Stimulated activated naive CD4-positive, alpha-beta T cell (primary cell): Measurements from ENCODE around the gene SND1.

Experiments
- DNase-seq, 6 experiments: peaks; one replicate each; lab custom pipeline; 2025; lab: John Stamatoyannopoulos, UW

Gene SND1

DNA sequence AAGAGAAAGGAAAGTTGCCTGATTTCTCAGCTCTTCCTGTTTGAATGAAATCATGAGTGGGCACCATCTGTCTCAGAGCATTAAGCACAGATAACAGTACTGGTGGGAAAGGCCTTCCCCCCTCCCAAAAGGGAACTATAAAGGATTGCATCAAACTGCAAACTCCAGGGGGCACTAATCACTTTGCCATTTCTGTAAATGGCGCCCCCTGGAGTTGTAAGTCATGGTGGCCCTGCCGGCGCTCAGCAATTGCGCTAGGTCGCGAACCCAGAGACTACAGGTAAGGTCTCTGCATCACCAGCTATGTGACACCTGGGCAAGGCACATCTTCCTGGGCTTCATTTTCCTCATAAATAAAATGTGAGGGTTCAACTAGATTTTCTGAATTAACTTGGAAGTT is 368.2 kb downstream of the SND1 start:
- peak in 1 of 6 experiments; percentile 15 for DNase-seq

DNA sequence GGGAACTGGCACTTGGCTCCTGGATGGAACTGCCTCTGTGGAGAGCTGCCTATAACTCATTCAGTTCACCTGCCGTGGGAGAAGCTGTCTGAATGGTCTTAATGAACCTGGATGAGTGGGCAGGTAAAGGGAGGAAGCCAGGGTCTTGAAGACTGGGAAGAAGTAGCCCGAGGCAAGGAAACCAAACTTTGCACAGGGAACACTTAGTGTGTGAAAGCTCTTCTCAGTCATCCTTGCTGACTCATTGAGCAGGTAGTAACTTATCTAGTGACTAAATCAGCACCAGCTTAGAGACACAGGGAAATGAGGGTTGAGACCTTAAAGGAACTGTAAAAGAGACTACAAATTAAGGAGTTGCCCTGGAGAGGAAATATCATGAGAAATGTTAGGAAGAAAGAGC is 369.4 kb downstream of the SND1 start:
- DNase-seq = no peak

- no peak for DNase-seq
Measured at GRCh38 chr7:128022631-128023532, 370.9 kb downstream of the SND1 start.

DNA sequence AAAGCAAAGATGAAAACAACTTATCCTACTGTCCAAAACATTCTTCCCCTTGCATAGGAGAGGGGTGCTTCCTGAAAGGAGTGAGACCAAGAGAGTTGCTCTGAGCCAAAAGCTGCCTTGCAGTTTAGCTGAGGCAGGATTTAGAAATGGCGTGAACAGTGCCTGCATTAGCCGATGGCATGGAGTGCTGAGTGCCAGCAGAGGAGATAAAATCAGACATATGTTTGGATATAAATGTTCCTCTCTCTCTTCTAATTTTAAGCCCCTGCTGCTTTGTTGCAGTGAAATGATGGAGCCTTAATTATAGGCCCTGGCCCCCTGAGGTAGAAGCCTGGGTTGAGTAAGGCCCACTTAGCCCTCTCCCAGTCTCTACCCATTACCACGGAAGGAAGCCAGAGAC is 372.2 kb downstream of the SND1 start:
- DNase-seq = no peak

GRCh38 chr7:128025380-128025779 is 373.4 kb downstream of the SND1 start:
- DNase-seq = no peak

- DNase-seq = no peak
Measured at GRCh38 chr7:128025819-128026218, 373.8 kb downstream of the SND1 start.

DNA sequence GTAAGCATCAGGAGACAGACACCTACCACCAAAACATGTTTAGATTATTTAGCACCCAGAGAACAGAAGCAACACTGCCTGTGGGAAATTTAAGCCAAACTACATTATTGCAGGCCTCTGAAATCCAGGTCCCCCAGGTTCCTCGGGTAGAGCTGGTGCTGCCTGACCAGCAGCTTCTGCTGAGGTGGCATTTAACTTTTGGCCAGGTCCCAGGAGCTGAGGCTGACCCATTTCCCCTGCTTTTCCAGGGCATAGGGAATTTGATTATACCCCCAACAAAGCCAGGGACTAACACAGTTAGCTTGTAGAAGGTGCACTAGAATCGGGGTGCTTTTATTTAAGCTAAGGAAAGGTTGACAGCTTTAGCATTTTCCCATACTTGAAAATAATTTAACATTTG is 374.6 kb downstream of the SND1 start:
- DNase-seq = no peak

- DNase-seq = no peak
Measured at GRCh38 chr7:128027485-128027980, 375.5 kb downstream of the SND1 start.

DNA sequence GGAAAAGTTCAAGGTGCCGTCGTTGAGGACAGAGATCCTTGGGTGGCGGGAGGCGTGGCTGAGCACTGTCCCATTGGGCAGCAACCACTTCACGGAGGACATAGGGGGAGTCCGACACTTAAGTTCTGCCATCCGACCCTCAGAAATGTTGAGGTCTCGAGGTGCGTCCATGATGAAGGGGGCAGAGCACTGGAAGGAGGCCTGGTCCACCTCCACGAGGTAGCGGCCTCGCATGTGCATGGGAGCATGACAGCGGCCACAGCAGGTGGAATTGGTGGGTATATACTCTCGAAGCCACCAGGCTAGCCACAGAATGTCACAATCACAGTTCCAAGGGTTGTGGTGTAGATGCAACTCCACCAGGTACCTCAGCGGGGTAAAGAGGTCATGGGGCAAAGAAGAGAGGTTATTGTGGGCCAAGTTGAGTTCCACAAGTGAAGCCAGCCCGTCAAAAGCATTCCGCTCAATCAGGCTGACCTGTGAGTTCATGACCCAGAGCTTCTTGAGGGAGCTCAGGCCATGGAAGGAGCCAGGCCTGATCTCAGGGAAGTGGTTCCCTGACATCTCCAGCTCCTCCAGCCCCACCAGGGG is 377.5 kb downstream of the SND1 start:
- DNase-seq = no peak

GRCh38 chr7:128030263-128030653 is 378.3 kb downstream of the SND1 start:
- DNase-seq = no peak

DNA sequence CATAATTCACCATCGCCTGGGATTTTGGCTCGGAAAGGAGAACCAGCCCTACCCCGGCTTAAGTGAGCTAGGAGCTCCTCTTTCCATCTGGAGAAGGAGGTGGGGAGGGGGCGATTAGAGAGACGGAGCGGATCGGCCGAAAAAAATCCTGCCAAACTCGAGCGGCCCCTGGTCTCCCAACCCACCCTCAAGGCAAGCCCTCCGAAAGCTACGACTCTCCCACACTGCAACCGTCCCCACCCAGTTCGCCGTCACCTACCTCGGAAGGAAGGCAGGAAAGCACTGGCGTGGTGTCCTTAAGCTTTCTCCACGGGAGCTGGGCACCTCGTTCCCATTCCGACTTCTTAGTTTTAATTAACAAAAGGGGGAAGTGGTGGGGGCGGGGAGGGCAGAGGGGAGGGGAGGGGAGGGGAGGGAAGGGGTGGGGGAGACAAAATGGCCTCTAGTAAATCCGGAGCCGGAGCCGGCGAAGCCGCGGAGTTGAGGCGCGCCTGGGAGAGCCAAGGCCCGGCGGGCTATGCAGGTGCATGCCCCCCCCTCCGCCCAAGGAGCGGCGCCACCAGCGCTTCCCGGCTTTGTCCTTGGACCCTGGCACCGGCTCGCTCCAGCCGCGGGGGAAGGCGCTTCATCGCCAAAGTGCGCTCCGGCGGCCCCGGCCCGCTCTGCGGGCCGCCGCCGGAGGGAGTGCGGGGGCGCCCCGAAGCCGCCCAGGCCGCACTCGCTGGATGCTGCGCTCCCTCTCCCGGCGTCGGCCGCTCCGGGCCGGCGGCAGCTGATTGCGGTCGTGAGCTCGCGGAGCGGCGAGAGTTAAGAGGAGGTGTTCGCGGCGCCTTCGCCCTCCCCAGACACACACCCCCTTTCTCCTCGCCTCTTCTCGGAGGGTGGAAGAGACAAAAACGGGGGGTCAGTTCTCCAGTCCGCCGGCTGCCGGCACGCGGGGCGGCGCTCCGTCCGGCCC is 378.9 kb downstream of the SND1 start, which contains the start of gene LRRC4:
Gene LRRC4, minus strand, starts transcription at position 784 of the 958 bp plus-strand sequence. CDS start 797 bp downstream, outside the sequence.
- DNase-seq = peak in 2 of 6 experiments; percentile 11 to 22

GRCh38 chr7:128031901-128032604 is 380.1 kb downstream of the SND1 start:
- peak; percentile 9 to 52 (median 36) for DNase-seq

GRCh38 chr7:128032605-128033235 is 380.7 kb downstream of the SND1 start:
- DNase-seq = peak in 1 of 6 experiments; percentile 18

DNA sequence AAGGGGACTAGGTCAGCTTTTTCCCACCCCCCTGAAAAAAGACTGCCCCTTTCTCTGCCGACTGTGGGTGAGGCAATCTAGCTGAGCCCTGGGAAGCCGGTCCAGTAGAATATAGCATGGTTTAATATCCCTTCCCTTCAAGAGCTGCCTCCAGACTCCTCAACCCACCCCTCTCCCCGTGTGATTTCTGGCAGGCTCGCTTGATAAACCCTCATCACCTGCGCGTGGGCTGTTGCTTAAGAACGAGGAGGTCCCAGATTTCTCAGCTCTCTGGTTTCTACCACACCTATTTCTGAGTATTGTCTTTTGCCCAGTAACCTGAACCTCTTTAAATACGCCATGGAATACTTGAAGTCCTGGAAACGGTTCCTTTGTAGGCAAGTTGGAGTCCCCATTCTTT is 381.3 kb downstream of the SND1 start:
- DNase-seq = no peak

DNA sequence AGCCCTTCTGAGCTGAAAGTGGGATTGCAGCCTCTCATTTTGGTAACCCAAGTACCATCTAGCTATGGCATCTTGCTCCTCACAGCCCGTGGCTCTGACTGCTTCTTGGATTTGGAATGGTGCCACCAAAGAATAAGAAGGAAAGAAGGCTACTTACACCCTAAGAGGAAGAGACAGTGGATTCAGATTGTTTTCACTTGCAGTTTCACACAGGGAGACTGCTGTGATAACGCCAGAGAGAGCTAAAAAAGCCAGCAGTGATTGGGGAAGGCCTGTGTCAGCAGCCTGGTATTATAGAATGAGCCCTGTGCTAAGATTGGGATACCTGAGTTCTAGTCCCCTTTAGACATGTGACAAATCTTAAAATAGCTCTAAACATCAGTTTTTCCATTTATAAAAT is 382.8 kb downstream of the SND1 start:
- no peak for DNase-seq

- no peak for DNase-seq
Measured at GRCh38 chr7:128035712-128036111, 383.7 kb downstream of the SND1 start.

- DNase-seq = no peak
Measured at GRCh38 chr7:128036226-128036940, 384.4 kb downstream of the SND1 start.

- no peak for DNase-seq
Measured at GRCh38 chr7:128037081-128037480, 385.1 kb downstream of the SND1 start.

DNA sequence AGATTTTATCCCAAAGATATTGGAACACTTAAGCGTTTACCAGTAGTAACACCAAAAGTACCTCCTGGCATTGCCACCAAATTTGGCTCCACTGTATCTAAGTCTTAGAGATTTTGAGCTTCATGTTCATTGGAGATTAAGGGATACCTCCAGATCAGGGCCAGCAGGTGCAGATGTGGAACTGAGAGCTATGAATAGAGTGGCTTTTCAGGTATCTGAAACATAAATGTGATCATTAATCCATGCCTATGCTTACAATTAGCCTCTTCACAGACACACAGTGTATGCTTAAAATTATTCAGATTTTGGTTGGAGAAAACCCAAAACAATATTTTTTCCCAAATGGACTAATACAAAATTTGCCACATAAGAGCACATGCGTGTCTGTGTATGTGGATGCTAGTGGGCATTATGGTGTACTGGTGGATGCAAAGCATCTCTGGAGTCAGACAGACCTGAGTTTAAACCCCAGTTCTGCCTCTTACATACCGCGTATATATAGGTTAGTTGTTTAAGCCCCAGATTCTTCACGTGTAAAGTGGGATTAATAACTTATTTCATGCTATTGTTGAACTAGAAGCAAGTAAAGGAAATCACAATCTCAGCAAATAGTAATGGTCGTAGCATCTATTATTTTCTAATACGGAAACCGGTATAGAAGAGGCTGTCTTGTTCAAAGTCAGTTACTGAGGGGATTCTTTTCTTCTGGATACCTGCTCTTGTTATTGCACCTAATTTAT is 386.1 kb downstream of the SND1 start:
- no peak for DNase-seq
